B cell (primary cell): ENCODE measurements around the gene TANC1. TPM values are rescaled to one million over a fixed set of nuclear protein-coding genes. Genes with fewer than 3 reads are reported as not detected.

ENCODE experiments used
- ATAC-seq: fragments of 200-7000 bp; cut with Tn5 transposase; one replicate; pipeline ENCODE4 v1.10.0; 2021; ENCODE audit warnings: low read depth, mild to moderate bottlenecking, moderate number of reproducible peaks, moderate library complexity
- CTCF ChIA-PET: fragments of 350-600 bp; sonication (Branson Sonifier 250); formaldehyde crosslinking; loops from one replicate; lab custom pipeline; 2021; ENCODE audit warnings: antibody characterized with exemption, inconsistent platforms; lab: Charles Lee
- POLR2A ChIA-PET: fragments of 350-600 bp; sonication (Branson Sonifier 250); formaldehyde crosslinking; loops from one replicate; lab custom pipeline; 2021; ENCODE audit warnings: antibody characterized with exemption; lab: Charles Lee
- DNase-seq: peaks from one replicate; pipeline ENCODE4 v3.0.0; 2013
- H2AFZ ChIP-seq: 2 replicates; pipeline ENCODE4 v1.6.1; 2012; ENCODE audit warnings: mild to moderate bottlenecking, low read depth, low read length; ENCODE audit not compliant: insufficient read depth, poor library complexity, severe bottlenecking
- H3K27ac ChIP-seq, 2 donors: 1 replicate in 1 of 2; 2 replicates in 1 of 2; pipeline ENCODE4 v1.5.1; 2012 to 2013; ENCODE audit warnings: low read length in 2 of 2, mild to moderate bottlenecking in 2 of 2, moderate library complexity in 1 of 2
- H3K27me3 ChIP-seq, 4 experiments: fragments of 200-600 bp in 1 of 4; sonication (generic) in 1 of 4; replicated peaks in 1 of 4; 1 replicate in 2 of 4; 2 replicates in 2 of 4; pipeline versions ENCODE4 v1.6.1 to v1.7.0; 2013 to 2016; ENCODE audit warnings: low read length in 3 of 4, mild to moderate bottlenecking in 2 of 4, mixed read lengths in 1 of 4, moderate library complexity in 1 of 4; ENCODE audit not compliant: insufficient read depth in 4 of 4, control insufficient read depth in 3 of 4; ENCODE audit errors: control extremely low read depth in 1 of 4
- H3K36me3 ChIP-seq, 2 experiments: replicated peaks in 1 of 2; 1 replicate in 1 of 2; 2 replicates in 1 of 2; pipeline versions ENCODE4 v1.6.1 to v1.7.1; 2013; ENCODE audit warnings: low read length in 1 of 2; ENCODE audit not compliant: insufficient read depth in 2 of 2, control insufficient read depth in 1 of 2; ENCODE audit errors: control extremely low read depth in 1 of 2, extremely low read depth in 1 of 2
- H3K4me1 ChIP-seq, 2 donors: fragments of 200-600 bp in 1 of 2; sonication (generic) in 1 of 2; 1 replicate in 1 of 2; 2 replicates in 1 of 2; pipeline versions ENCODE4 v1.5.1 to v1.6.1; 2013 to 2017; ENCODE audit warnings: low read length in 2 of 2; ENCODE audit not compliant: control insufficient read depth in 2 of 2, insufficient read depth in 2 of 2
- H3K4me2 ChIP-seq: replicated peaks from 2 replicates; pipeline ENCODE3; 2012; ENCODE audit warnings: mild to moderate bottlenecking, low read depth, low read length; ENCODE audit not compliant: poor library complexity, severe bottlenecking
- H3K4me3 ChIP-seq, 5 experiments: fragments of 200-600 bp in 1 of 5; sonication (generic) in 1 of 5; 1 replicate in 3 of 5; 2 replicates in 2 of 5; pipeline versions ENCODE4 v1.5.1 to v1.7.0; 2011 to 2016; ENCODE audit warnings: low read length in 4 of 5, mild to moderate bottlenecking in 4 of 5, low read depth in 2 of 5, control low read depth in 1 of 5, moderate library complexity in 1 of 5; ENCODE audit not compliant: insufficient read depth in 1 of 5; ENCODE audit errors: control extremely low read depth in 1 of 5, extremely low read depth in 1 of 5
- H3K79me2 ChIP-seq: fragments of 200-600 bp; sonication (generic); one replicate; pipeline ENCODE4 v1.6.0; 2016; ENCODE audit warnings: low read length; ENCODE audit not compliant: control insufficient read depth, insufficient read depth
- H3K9ac ChIP-seq: fragments of 200-600 bp; sonication (generic); 2 replicates; pipeline ENCODE4 v1.6.1; 2017; ENCODE audit warnings: mild to moderate bottlenecking, low read length, moderate library complexity
- H3K9me3 ChIP-seq, 3 donors: one replicate each; pipeline versions ENCODE4 v1.6.1 to v1.7.1; 2013; ENCODE audit warnings: low read length in 2 of 3; ENCODE audit not compliant: control insufficient read depth in 2 of 3, insufficient read depth in 1 of 3; ENCODE audit errors: control extremely low read depth in 1 of 3
- H4K20me1 ChIP-seq: 2 replicates; pipeline ENCODE4 v1.6.0; 2012; ENCODE audit warnings: mild to moderate bottlenecking, low read length; ENCODE audit not compliant: insufficient read depth, control insufficient read depth, poor library complexity, severe bottlenecking
- H3K27ac Mint-ChIP-seq: one replicate; pipeline ENCODE4 v1.8.0; 2021; ENCODE audit warnings: mixed read lengths
- H3K27me3 Mint-ChIP-seq: one replicate; pipeline ENCODE4 v1.8.0; 2021; ENCODE audit warnings: mixed read lengths
- H3K4me1 Mint-ChIP-seq: one replicate; pipeline ENCODE4 v1.8.0; 2021; ENCODE audit warnings: mixed read lengths
- H3K4me3 Mint-ChIP-seq: one replicate; pipeline ENCODE4 v1.8.0; 2021; ENCODE audit warnings: mixed read lengths
- H3K9me3 Mint-ChIP-seq: one replicate; pipeline ENCODE4 v1.8.0; 2022; ENCODE audit warnings: mixed read lengths; ENCODE audit not compliant: insufficient read depth
- CTCF ChIP-seq: fragments of 200-600 bp; IDR thresholded peaks from one replicate; pipeline ENCODE4 v1.8.0; 2022; ENCODE audit warnings: antibody characterized with exemption, mild to moderate bottlenecking
- EZH2 ChIP-seq: IDR thresholded peaks from 2 replicates; pipeline ENCODE4 v1.6.1; 2012; ENCODE audit warnings: borderline replicate concordance, low read depth, mild to moderate bottlenecking, moderate library complexity, low read length; ENCODE audit not compliant: insufficient read depth, poor library complexity, severe bottlenecking
- WGBS: methylation state at CpG from one replicate; pipeline ENCODE4 v1.1.5; 2013; ENCODE audit warnings: missing lambda C conversion rate; ENCODE audit not compliant: insufficient coverage; 5-methylcytosine and 5-hydroxymethylcytosine counted together
- intact Hi-C: fragments of 100-400 bp; cut with micrococcal nuclease; formaldehyde crosslinking; loops from one replicate; pipeline ENCODE4 v1.10.0; 2022
- polyA plus RNA-seq: library from polyadenylated mRNA; depleted of rRNA; stranded (reverse); fragments of >200 nt; gene quantifications from 2 replicates; pipeline ENCODE4 v1.2.3, GENCODE V29; 2012
- total RNA-seq, 2 donors: library from RNA; stranded (reverse); fragments of 120-200 nt in 1 of 2; gene quantifications; 1 replicate in 1 of 2; 2 replicates in 1 of 2; pipeline versions ENCODE4 v1.2.3 to v1.2.4, GENCODE V29; 2013 to 2022

The TANC1 gene
- total and polyA plus RNA-seq, 2 donors (not counting 1 experiment from before 2014, with no cell fraction given): 0.13 TPM; not detected in 1

- DNase-seq (peak; percentile 14), ATAC-seq (no peak)
- Histone ChIP-seq H3K27ac (no peak overlapping the region), H3K27me3 (peaks cover 0 to 52% (median 41%) of the 10 kb centered on the region in 4 experiments), H3K36me3 (no peaks in the 10 kb centered on the region), H3K4me1 (peaks cover 29 to 30% of the 10 kb centered on the region in 2 donors), H3K79me2 (no peaks in the 10 kb centered on the region), H3K9me3 (no peaks in the 10 kb centered on the region), H2AFZ (peak overlapping the region; percentile 69), H3K4me2 (peak overlapping the region; percentile 86), H3K9ac (peak overlapping the region; percentile 60), H3K4me3 (peak overlapping the region; percentile 25 to 56 (median 45)), H4K20me1 (no peaks in the 10 kb centered on the region)
- WGBS: 4% methylated on average over 24 of the region's 25 CpGs
- H3K27me3 Mint-ChIP-seq: peaks cover 64% of the 10 kb centered on the region
- intact Hi-C loops: no loop called here
- TF ChIP-seq EZH2 (no peak), CTCF (no peak)
- H3K4me1 Mint-ChIP-seq: peaks cover 17% of the 10 kb centered on the region
- peak overlapping the region; percentile 74 for H3K4me3 Mint-ChIP-seq
- H3K9me3 Mint-ChIP-seq: no peaks in the 10 kb centered on the region
- H3K27ac Mint-ChIP-seq: no peak overlapping the region
- ChIA-PET POLR2A (no interaction called here), CTCF (no interaction called here)
Observed at GRCh38 chr2:158969715-158970240, 1.3 kb downstream of the TANC1 start.

DNA sequence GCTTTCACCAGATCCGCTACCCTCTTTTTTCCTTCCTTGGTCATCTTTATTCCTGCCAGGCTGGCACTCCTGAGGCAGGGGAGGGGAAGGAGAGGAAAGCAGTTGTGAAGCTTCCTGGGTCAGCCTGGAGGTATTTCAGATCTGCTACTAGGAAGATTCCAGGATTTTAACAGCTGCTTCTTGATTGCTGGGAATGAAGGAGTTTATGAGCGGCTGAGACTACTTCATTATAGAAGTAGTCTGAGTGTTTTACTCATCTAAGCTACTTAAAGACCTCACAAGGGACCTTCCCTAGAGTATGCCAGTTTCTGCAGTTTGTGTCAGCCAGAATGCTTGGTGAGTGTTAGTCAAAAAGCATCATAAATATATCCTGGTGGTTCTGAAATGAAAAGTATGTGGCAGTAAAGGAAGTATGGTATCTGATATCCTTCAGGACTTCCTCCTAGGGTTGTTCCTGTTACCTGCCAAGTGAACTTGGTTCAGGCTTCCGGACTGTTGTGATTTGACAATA, 1.9 kb downstream of the TANC1 start:
- DNase-seq: no peak
- 50% methylated on average over 1 of the region's 3 CpGs for WGBS
- peaks cover 67% of the 10 kb centered on the region for H3K27me3 Mint-ChIP-seq
- Histone ChIP-seq H3K4me3 (peak overlapping the region in 3 of 5 experiments; percentile 1 to 56 (median 55)), H2AFZ (peak overlapping the region; percentile 69), H3K9me3 (no peaks in the 10 kb centered on the region), H3K4me2 (peak overlapping the region; percentile 86), H3K79me2 (no peaks in the 10 kb centered on the region), H3K4me1 (peaks cover 29 to 30% of the 10 kb centered on the region in 2 donors), H3K9ac (peak overlapping the region; percentile 60), H3K27ac (no peak overlapping the region), H4K20me1 (no peaks in the 10 kb centered on the region), H3K27me3 (peaks cover 0 to 56% (median 41%) of the 10 kb centered on the region in 4 experiments), H3K36me3 (no peaks in the 10 kb centered on the region)
- ChIA-PET CTCF (no interaction called here), POLR2A (no interaction called here)
- H3K4me1 Mint-ChIP-seq: peaks cover 17% of the 10 kb centered on the region
- peak overlapping the region; percentile 74 for H3K4me3 Mint-ChIP-seq
- no peaks in the 10 kb centered on the region for H3K9me3 Mint-ChIP-seq
- no peak for ATAC-seq
- TF ChIP-seq CTCF (no peak), EZH2 (no peak)
- no peak overlapping the region for H3K27ac Mint-ChIP-seq
- intact Hi-C loops: no loop called here
